ENCODE results near the gene SCNN1G. TPM values are rescaled to one million over a fixed set of nuclear protein-coding genes. Genes with fewer than 3 reads are reported as not detected.

The SCNN1G gene
- total and polyA plus RNA-seq, 2 of the 13 experiments (the other 11 are each of a cell fraction or from before 2014, with no cell fraction given), result not detected

GRCh38 chr16:23134274-23134673, 48.3 kb upstream of the SCNN1G start (continued):
- TF ChIP-seq ARID5B (CRISPR knock-in tag; IDR thresholded peaks at IDR 0.05), result peak; percentile 27
- TF ChIP-seq FOXP4 (CRISPR knock-in tag; IDR thresholded peaks at IDR 0.05), result peak; percentile 64
- no peak for TF ChIP-seq CAMTA2 (CRISPR knock-in tag; IDR thresholded peaks at IDR 0.05; ENCODE audit: borderline replicate concordance)
- TF ChIP-seq E2F5 (CRISPR knock-in tag; conservative IDR thresholded peaks at IDR 0.05), result no peak
- TF ChIP-seq ZBTB37 (CRISPR knock-in tag; IDR thresholded peaks at IDR 0.05), result no peak
- TF ChIP-seq CSRNP1 (CRISPR knock-in tag; IDR thresholded peaks at IDR 0.05), result no peak
- no peak for TF ChIP-seq ZSCAN25 (CRISPR knock-in tag; IDR thresholded peaks at IDR 0.05)
- TF ChIP-seq BCL6 (CRISPR knock-in tag; IDR thresholded peaks at IDR 0.05), result no peak
- peak; percentile 23; the same call in 1 of the 2 replicates for TF ChIP-seq GATA4 (IDR thresholded peaks at IDR 0.05; ENCODE audit: borderline replicate concordance, low read depth)
- no peak for TF ChIP-seq ATF4 (CRISPR knock-in tag; IDR thresholded peaks at IDR 0.05)
- no peak for TF ChIP-seq TSC22D2 (CRISPR knock-in tag; IDR thresholded peaks at IDR 0.05; ENCODE audit: borderline replicate concordance)
- TF ChIP-seq RFX5 (IDR thresholded peaks at IDR 0.05; ENCODE audit: low read depth, low read length), result no peak
- TF ChIP-seq ZNF512 (CRISPR knock-in tag; IDR thresholded peaks at IDR 0.05), result no peak
- TF ChIP-seq IRX3 (CRISPR knock-in tag; IDR thresholded peaks at IDR 0.05; ENCODE audit: borderline replicate concordance, low read depth), result no peak
- TF ChIP-seq ZNF232 (CRISPR knock-in tag; IDR thresholded peaks at IDR 0.05; ENCODE audit: borderline replicate concordance), result no peak
- no peak for TF ChIP-seq ZNF772 (CRISPR knock-in tag; IDR thresholded peaks at IDR 0.05)
- TF ChIP-seq TBX2 (CRISPR knock-in tag; IDR thresholded peaks at IDR 0.05; ENCODE audit: borderline replicate concordance), result peak; percentile 70; the same call in 1 of the 2 replicates

Measured in HepG2 (cell line).